HG02678 (cell line): ENCODE measurements around the gene PDE11A.
"Not testable (repeated sequence)": the region's sequence is repeated elsewhere in the genome, so short reads cannot be mapped to it uniquely, and the experiment has no call there.

Source experiments
- ATAC-seq: cut with Tn5 transposase; IDR thresholded peaks from one replicate; pipeline ENCODE4 v1.9.1; 2021; ENCODE audit warnings: mild to moderate bottlenecking, moderate library complexity; ENCODE audit not compliant: unreplicated experiment

PDE11A gene

GRCh38 chr2:178009813-178010212, 62.8 kb downstream of the PDE11A start:
- no peak for ATAC-seq

- no peak for ATAC-seq
Observed at GRCh38 chr2:178008636-178009289, 63.8 kb downstream of the PDE11A start.

DNA sequence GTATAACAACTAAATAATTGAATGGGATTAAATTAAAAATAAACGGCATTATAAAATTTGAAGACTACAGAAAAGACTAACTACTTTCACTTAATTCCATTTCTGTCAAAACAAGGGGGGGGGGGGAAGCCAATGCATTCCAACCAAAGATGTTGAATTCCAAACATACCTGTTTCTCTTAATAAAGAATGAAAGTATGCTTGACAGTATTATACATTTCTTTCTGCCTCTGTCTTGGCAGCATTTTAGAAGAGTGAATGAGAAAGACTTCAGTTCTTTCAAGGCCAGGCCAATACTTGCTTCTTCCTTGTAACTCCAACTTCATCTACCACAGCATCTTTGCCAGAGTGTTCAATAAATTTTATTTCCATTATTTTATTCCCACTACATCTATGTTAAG, 65.9 kb downstream of the PDE11A start:
- ATAC-seq, result no peak

DNA sequence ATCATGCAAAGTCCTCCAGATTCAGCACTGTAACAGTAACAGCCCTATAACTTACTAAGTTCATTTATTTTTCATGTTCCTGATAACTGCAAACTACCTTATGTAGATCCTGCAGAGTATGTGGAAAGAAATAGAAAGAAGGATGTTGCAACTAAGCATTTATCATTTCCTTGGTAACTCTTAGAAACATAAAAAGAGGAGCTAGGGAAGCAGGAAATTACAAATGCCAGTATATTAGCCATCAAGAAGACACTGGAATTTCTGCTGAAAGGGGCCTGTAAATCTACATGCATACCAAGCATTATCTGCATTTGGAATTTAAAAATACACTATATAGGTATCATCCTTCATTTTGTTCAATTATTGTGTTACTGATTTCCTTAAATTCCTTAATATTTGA, 66.8 kb downstream of the PDE11A start:
- ATAC-seq, result no peak

DNA sequence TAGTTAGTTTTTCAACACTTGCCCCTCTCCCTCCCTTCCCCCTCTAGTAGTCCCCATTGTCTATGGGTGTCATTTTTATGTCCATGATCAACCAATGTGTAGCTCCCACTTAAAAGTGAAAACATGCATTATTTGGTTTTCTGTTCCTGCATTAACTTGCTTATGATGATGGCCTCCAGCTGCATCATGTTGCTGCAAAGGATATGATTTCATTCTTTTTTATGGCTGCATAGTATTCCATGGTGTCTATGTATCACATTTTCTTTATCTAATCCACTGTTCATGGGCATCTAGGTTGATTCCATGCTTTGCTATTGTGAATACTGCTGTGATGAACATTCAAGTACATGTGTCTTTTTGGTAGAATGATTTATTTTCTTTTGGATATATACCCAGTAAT, 70.5 kb downstream of the PDE11A start:
- no peak for ATAC-seq

- ATAC-seq, result no peak
Observed at GRCh38 chr2:177998996-177999395, 73.6 kb downstream of the PDE11A start.

DNA sequence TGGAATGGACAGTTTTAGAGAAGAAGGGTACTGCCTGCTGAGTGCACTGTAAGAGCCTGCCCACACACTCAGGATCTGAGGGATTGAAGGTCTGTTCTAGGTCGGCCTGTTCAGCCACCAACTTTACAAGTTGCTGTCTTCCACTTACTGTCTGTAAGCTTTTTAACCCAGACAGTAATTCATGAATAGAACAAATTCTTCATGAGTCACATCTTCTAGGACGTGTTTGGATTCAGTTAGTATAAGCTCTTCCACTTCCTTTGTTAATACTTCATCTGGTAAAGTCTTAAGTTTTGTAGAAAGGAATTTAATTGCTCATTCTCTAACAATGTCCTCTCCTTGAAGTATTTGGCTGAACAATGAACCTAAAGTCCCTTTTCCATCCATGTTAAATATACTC, 74.6 kb downstream of the PDE11A start:
- ATAC-seq, result no peak

- ATAC-seq, result no peak
Observed at GRCh38 chr2:177992992-177993391, 79.6 kb downstream of the PDE11A start.

GRCh38 chr2:177989029-177989885, 83.3 kb downstream of the PDE11A start:
- ATAC-seq, result no peak

DNA sequence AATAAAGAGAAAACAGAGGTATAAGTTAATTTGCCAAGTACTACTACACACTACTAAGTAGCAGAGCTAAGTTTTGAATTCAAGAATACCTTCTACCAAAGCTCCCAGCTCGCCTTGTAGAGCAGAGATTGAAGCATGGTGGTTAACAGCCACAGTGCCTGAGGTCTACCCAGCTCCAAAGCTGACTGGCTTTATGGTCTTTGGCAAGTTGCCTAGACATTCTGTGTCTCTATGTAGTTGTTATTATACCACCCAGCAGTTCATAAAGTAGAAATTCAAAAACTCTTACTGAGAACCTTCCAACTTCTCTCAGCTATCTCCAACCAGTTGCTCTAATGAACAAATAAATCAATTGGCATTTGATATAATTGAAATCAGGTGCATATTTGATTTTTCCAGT, 87.8 kb downstream of the PDE11A start:
- ATAC-seq, result no peak

GRCh38 chr2:177983183-177983788, 89.3 kb downstream of the PDE11A start:
- ATAC-seq, result peak; percentile 89

- no peak for ATAC-seq
Observed at GRCh38 chr2:177972782-177973181, 99.8 kb downstream of the PDE11A start.

- no peak for ATAC-seq
Observed at GRCh38 chr2:177972123-177972522, 100.5 kb downstream of the PDE11A start.

GRCh38 chr2:177970670-177971454, 101.7 kb downstream of the PDE11A start:
- ATAC-seq, result no peak

GRCh38 chr2:177964892-177965291, 107.7 kb downstream of the PDE11A start:
- no peak for ATAC-seq

DNA sequence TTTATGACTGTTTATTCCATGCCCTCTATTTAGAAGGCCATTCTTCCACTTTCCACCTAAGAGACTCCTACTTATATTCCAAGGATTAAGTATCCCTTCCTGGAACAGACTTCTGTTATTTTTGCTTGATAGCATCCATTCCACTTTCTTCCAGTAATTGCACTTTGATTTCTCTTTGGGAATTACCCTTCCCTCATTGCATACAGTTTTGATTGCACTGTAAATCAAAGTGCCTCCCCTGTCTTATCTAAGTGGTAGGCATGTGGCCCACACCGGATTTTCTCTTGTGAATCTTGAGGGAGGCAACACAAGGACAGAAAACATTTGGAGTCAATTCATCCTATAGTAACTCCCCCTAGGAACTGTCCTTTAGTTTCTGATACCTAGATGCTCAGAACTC, 120.4 kb downstream of the PDE11A start:
- no peak for ATAC-seq

DNA sequence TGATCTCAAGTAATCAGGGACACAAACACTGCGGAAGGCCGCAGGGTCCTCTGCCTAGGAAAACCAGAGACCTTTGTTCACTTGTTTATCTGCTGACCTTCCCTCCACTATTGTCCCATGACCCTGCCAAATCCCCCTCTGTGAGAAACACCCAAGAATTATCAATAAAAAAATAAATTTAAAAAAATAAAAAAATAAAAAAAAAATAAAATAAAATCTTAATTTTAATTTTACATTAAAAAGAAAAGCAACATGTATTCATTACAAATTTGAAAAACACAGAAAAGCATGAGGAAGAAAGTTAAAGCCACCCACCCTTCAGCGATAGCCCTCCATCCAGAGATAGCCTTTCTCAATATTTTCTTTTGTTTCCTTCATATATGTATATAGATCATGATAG, 125.0 kb downstream of the PDE11A start:
- not testable (repeated sequence) for ATAC-seq

GRCh38 chr2:177944530-177944929, 128.0 kb downstream of the PDE11A start:
- not testable (repeated sequence) for ATAC-seq

GRCh38 chr2:177942731-177943130, 129.8 kb downstream of the PDE11A start:
- ATAC-seq, result no peak

GRCh38 chr2:177939211-177939610, 133.4 kb downstream of the PDE11A start:
- no peak for ATAC-seq

DNA sequence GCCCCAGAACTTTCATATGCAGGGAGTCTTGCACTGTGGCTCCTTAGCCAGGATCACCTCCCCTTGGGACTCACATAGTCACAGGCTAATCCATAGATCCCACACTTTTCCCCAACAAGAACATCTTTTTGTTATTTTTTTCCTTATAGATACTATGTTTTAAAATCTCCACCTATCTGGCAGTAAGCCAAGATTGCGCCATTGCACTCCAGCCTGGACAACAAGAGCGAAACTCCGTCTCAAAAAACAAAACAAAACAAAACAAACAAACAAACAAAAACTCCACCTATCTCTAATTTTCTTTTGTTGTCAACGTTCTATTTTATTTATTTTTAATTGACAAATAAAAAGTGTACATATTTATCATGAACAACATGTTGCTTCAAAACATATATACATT, 141.7 kb downstream of the PDE11A start:
- ATAC-seq, result no peak
